GM18873 (cell line): ENCODE data around the gene MARK3.

Source experiments
- ATAC-seq: cut with Tn5 transposase; IDR thresholded peaks from one replicate; pipeline ENCODE4 v1.9.1; 2021; ENCODE audit warnings: mild to moderate bottlenecking, moderate library complexity, moderate number of reproducible peaks; ENCODE audit not compliant: unreplicated experiment, low FRiP score

Gene MARK3

DNA sequence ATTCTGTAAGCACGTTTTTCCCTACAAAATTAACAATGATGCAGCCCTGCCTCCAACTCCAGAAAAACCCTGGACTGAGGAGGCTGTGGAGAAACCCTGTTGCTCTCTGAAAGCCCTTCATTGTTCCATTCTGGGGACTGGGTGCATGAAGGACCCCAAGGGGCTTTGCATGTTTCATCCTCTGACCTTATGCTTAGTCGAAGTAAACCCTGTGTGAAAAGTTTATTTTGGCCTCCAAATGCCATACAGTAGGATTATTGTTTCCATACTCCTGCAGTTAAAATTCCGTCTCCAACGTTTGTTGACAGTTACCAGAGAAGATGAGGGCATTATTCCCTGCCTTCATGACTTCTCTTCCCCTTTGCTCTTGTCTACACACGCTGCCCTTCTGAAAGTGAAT, 91.4 kb downstream of the MARK3 start:
- ATAC-seq: no peak

DNA sequence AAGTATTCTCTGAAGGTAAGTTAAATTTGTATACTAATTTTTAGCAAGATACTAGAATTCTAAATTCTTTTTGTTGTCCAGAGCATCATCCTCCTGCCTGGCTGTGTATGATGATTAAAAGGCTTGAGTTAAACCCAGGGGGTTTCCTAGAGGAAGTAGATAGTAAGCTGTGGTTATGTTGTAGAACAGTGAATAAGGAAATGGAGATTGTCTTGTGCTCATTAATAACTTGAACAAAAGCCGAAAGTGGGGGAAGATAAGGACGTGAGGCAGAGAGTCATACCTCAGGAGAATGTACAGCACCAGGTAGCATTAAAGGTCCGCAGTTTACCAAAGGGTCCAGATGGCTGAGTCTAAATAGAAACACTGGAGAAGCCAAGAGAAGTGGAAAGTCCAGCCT, 95.4 kb downstream of the MARK3 start:
- no peak for ATAC-seq

DNA sequence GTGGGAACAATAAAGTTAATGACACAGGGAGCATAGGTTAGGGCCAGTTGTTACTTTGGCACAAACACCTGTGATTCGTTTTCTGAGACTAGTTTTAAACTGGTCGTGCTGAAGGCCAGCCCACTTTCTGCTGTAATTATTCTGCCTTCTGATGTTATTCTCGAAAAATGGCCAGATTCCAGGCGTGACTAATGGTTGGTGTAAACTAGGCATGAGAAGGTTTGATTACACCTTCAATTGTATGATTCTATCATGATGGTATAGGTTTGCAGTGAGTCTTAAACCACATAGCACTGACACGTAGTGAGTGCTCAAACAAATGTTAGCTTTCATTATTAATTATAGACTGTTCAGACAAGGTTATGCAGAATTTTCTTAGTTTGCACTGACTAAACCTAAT, 98.4 kb downstream of the MARK3 start:
- no peak for ATAC-seq

DNA sequence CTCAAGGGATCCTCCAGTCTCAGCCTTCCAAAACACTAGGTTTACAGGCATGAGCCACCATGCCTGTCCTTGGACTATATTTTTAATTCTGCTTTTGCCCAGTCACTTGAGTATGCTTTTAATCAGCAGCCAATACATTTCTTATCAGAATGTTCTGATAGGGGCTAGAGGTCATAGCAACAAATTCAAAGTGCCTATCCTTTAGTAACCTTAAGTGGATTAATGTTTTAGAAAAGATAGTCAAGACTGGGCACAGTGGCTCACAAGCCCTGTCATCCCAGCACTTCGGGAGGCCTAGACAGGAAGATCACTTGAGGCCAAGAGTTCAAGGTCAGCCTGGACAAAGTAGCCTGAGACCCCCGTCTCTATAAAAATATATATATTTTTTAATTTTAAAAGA, 100.3 kb downstream of the MARK3 start:
- ATAC-seq: no peak

DNA sequence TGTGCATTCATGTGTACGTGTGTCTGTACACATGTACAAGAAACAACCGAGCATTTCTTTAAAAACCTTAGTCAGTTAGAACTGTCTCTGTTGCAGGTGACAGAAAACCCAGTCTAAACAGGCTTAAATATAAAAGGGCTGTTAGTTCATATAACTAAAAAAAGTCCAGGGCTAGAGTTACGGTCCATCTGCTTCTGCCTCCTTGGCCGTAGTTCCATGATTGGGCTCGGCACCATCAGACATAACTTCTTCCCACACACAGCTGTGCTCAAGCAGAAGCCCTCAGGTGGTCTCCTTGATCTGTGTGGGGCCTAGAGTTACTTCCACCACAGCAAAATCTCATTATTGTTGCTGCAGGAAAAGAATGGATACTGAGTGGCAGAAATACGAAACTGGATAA, 102.9 kb downstream of the MARK3 start:
- ATAC-seq: no peak

DNA sequence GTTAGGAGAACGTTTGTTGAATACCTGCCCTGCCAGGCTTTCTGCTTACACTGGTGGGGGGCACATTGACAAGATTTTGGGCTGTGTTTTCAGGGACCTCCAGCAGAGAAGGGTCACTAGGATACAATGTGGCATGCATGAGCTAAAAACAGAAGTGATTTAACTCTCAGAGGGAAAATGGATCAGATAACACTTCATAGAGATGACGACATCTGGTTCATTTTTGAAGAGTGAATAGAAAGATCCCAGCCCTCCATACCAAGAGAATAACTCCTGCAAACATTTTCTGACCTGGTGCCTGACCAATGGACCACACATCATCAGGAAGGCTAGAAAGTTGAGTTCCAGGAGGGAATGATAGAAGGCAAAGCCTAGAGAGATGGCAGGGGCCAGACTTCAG, 103.7 kb downstream of the MARK3 start:
- ATAC-seq: no peak

DNA sequence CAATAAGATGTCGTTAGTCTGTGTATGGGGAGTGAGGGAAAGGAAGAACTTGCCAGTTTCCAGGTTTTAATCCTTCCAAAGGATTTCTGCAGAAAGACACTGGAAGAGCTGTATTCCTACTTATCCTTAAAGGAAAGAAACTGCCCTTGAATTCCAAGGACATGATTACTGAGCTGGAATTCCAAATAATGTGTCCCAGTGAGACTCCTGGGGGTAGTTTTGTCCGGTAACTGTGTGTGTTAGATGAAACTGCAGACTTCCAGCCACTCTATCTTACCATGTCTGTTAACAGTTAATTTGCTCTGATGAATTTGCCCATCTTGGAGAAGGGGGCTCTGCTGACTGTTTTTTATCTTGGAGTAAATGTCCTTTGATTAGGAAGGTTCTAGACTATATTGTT, 104.4 kb downstream of the MARK3 start:
- no peak for ATAC-seq

DNA sequence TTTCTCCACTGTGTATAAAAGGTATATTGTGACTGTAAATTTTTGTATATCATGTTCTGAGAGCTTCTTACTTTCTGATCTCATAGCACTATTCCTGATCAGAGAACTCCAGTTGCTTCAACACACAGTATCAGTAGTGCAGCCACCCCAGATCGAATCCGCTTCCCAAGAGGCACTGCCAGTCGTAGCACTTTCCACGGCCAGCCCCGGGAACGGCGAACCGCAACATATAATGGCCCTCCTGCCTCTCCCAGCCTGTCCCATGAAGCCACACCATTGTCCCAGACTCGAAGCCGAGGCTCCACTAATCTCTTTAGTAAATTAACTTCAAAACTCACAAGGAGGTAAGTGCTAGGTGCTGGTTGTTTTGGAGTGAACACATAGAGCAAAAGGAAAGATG, 106.5 kb downstream of the MARK3 start:
- ATAC-seq: no peak

DNA sequence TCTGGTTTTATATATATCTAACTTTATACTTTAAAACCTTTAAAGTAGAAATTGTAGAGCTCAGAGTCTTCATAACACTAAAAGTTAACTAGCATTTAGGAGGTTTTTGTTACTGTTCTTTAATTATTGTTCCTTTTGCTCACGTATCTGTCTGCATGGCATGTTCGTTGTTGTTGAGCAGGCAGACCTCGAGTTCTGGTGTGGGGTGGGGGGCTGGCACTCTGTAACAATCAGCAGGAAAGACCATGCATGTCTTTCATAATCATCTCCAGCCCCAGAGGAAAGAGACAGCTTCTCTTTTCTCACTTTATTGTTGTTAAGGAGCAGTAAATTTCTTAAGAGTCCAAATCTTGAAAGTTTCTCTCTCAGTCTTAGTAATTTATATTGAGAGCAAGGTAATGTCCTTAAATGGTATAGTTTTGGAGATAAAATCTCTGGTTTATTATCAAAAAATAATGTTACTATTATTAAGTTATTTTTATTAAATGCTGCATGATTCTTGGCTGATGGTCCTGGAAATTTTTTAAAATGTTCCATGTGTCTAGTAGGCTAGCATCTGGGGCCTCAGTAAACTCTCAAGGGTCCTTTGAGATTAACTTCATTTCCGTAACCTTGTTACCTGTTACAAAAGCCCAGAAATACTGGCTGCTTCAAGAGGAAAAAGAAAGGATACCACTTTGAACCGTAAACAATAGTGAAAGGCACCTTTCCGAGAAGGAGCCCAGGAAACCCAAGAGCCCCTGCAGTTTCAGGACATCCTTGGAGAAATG, 107.1 kb downstream of the MARK3 start:
- no peak for ATAC-seq

DNA sequence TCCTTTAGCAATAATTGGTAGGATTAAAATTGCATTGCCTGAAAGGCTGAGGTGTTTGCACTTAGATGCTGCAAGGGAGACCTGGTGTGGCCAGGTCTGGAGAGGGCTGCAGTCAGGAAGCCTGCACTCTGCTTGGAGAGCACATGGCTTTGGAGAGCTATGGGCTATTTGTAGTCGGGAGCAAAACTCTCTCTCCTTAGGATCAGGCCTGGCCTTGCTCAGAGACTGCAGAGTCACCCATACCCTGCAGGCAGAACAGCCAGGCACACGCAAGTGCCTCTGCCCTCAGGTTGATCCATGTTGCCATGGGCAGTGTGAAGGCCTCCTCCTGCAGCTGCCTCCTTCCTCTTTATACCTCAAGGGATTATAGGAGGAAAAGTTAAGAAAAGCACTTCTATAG, 110.6 kb downstream of the MARK3 start:
- no peak for ATAC-seq

DNA sequence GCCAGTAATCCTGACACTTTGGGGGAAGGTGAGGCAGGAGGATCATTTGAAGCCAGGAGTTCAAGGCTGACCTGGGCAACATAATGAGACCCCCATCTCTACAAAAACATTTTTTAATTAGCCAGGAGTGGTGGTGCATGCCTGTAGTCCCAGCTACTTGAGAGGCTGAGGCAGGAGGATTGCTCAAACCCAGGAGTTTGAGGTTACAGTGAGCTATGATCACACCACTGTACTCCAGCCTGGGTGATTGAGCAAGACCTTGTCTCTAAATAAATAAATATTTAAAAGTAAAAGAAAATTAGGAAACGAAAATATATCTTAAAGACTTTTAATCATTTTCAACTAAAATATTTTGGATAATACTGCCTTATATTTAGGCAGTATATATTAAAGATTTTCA, 111.6 kb downstream of the MARK3 start:
- ATAC-seq: no peak

DNA sequence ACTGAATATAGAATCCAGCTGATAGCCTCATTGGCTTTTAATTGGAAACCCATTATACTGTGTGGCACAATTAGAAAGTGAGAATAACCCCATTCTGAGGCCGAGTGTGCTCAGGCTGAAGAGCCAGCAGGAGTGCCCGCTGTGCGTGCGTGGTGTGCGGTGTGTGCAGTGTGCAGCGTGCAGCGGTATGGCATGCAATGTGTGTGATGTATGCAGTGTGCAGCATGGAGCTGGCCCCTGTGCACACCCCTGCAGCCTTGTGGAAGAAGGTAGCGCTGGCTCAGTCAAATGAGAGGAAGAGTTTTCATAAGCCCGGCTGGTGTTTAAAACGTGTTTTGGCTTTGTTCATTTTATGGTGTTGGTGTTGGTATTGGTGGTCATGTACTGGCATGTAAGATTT, 114.5 kb downstream of the MARK3 start:
- ATAC-seq: no peak

DNA sequence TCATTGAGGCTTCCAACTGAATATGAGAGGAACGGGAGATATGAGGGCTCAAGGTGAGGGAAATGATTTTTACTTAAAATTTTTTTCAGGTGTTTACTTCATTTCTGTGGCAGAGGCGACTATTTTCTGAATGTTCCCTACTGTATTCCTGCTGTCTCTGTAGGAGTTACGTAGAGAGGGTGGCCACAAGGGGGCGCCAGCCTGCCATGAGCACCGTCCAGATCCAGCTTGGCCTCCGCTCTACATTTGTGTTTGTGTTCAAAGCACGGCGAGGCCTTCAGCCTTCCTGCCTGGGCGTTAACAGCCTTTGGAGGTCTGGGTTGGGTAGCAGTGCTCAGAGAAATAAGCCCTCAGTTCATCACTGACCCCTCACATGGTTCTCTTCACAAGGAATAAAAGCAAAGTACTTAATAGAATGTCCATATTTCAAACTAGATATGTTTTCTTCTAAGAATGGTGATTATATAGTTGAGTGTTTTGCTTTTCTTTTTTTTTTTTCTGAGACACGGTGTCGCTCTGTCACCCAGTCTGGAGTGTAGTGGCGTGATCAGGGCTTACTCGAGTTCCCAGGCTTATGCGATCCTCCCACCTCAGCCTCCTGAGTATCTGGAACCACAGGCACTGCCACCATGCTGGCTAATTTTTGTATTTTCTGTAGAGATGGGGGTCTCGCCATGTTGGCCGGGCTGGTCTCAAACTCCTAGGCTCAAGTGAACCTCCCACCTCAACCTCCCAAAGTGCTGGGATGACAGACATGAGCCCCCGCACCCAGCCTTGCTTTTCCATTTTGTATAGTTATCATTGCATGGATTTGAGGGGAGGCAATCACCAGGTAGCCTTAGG, 115.2 kb downstream of the MARK3 start:
- no peak for ATAC-seq

DNA sequence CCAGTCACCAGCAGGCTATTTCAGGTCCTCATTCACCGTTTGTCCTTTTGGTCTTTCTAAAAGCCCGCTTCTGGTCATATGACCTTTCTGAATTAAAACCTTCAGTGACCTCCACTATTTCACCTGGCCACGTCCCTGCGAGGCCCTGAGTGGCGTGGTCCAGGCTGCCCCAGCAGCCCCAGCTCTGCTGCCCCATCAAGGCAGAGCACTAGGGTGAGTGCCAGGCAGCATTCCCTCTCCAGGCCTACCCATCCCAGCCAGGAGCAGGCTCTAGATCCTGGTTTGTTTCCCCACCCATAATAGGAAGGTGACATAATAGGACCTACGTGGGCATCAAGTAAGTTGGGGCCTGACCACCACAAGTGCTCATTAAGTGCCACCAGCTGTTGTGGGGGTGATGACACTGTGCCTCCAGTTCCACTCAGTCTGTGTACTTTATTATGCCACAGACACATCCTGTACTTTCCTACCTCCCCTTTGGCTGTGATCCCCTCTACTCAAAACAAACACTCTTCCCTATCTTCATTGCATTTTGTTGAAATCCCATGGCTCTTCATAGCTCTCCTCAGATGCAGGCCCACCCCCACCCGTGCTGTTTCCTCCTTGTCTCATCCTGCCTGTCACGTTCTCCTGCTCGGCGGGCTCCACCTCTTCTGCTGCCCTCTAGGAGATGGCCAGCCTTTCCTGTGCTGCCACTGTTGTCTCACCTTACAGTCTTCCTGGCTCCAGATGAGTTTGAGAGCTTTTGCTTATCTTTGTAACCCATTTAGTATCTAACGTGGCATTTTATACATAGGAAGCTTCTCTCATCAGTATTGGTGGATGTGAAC, 116.0 kb downstream of the MARK3 start:
- ATAC-seq: no peak

DNA sequence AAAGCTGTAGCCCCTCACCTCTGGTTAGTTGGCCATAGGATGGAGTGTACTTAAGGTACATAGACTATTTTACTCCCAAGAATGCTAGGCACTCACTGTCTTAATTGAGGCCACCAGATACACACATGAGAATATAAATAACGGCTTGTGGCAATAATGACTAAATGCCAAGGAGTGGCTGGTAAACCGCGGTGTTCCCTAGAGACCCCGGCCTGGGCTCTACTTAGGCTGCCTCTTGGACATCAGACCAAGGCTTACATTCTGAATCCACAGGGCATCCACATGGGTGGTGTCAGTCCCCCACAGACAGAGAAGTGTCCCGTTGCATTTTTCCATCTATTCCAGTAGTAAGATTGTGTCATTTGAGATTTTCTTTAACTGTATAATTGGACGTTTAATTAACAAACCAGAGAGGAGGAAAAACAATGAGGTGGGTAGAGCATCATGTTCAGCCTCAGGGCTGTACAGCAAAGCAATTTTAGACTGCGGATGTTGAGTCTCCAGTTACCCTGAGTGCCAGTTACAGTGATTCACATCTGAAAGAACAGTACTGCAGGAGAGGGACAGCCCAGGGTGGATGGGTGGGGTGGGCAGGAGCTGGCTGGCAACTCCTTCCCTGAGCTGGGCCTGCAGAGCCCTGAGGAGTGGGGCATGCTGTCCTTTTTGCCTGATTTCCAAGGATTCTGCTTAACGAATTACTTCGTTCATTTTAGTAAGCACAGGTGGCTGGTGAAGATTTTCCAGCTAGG, 116.9 kb downstream of the MARK3 start:
- ATAC-seq: no peak

DNA sequence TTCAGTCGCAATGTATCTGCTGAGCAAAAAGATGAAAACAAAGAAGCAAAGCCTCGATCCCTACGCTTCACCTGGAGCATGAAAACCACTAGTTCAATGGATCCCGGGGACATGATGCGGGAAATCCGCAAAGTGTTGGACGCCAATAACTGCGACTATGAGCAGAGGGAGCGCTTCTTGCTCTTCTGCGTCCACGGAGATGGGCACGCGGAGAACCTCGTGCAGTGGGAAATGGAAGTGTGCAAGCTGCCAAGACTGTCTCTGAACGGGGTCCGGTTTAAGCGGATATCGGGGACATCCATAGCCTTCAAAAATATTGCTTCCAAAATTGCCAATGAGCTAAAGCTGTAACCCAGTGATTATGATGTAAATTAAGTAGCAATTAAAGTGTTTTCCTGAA, 117.7 kb downstream of the MARK3 start:
- no peak for ATAC-seq

DNA sequence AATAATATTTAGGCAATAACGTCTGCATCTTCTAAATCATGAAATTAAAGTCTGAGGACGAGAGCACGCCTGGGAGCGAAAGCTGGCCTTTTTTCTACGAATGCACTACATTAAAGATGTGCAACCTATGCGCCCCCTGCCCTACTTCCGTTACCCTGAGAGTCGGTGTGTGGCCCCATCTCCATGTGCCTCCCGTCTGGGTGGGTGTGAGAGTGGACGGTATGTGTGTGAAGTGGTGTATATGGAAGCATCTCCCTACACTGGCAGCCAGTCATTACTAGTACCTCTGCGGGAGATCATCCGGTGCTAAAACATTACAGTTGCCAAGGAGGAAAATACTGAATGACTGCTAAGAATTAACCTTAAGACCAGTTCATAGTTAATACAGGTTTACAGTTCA, 118.1 kb downstream of the MARK3 start:
- ATAC-seq: no peak

DNA sequence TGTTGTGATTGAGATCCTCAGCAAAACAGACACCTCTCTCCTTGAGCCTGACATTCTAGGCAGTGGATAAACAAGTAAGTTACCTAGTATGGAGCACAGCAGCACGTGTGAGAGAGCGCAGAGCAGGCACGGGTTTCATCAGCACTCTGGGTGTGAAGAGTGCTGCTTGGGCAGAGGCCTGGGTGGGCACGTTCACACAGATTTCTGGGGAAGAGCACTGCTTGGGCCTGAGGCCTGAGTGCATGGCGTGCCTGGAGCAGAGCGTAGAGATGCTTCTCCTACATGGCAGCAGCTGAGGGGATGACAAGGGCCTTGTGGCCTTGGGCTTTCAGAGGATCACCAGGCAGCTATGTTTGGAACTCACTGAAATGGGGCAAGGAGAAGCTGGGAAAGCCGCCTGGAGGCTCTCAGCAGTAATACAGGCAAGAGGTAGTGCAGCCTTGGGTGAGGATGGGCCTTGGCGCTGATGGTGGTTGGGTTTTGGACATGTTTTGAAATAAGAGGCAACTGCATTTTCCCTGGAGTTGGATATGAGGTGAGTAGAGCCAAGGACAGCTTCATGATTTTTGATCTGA, 119.9 kb downstream of the MARK3 start:
- ATAC-seq: no peak

DNA sequence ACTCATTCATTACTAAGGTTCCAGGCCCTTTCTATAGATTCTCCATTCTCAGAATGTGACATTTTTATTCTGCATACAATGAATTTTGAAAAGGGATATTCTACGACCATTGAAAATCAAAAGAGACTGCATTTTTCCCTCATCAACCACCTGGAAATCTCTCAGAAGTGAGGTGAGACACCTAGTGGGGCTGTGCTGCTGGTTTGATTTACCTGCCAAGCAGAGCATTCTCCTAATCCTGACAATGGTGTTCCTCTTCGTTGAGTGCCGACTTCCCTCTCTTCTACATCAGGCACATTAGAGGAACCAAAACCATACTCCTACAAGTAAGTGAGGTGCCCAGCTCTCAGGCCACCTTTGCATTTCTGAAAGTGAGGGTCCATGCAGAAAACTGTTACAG, 122.5 kb downstream of the MARK3 start:
- ATAC-seq: no peak
